GM23338 (cell line): Measurements from ENCODE around the gene GUCY1B1.

Experiments used
- EZH2 ChIP-seq: fragments of 200-600 bp; sonication (generic); IDR thresholded peaks from one replicate; pipeline ENCODE4 v1.8.0; 2017; ENCODE audit warnings: antibody characterized with exemption, mild to moderate bottlenecking, low read depth; ENCODE audit not compliant: unreplicated experiment
- JUNB ChIP-seq: IDR thresholded peaks from one replicate; pipeline ENCODE4 v1.6.1; 2016; ENCODE audit warnings: antibody characterized with exemption; ENCODE audit not compliant: unreplicated experiment
- TF ChIP-seq, protein P1 (sequence below), 2 experiments: fragments of 200-600 bp in 1 of 2; sonication (generic) in 1 of 2; conservative IDR thresholded peaks; 2 replicates each; pipeline versions ENCODE4 v1.5.1 to v1.6.1; 2016 to 2017; ENCODE audit warnings: antibody characterized with exemption in 2 of 2, low read depth in 2 of 2, mild to moderate bottlenecking in 2 of 2, moderate library complexity in 1 of 2
- TF ChIP-seq, protein P2 (sequence below): IDR thresholded peaks from one replicate; pipeline ENCODE4 v1.6.1; 2018; ENCODE audit warnings: antibody characterized with exemption; ENCODE audit not compliant: unreplicated experiment

GRCh38 chr4:155842080-155842479 is 83.3 kb downstream of the GUCY1B1 start:
- TF ChIP-seq EZH2 (no peak), JUNB (no peak)
- TF ChIP-seq, protein P1, sequence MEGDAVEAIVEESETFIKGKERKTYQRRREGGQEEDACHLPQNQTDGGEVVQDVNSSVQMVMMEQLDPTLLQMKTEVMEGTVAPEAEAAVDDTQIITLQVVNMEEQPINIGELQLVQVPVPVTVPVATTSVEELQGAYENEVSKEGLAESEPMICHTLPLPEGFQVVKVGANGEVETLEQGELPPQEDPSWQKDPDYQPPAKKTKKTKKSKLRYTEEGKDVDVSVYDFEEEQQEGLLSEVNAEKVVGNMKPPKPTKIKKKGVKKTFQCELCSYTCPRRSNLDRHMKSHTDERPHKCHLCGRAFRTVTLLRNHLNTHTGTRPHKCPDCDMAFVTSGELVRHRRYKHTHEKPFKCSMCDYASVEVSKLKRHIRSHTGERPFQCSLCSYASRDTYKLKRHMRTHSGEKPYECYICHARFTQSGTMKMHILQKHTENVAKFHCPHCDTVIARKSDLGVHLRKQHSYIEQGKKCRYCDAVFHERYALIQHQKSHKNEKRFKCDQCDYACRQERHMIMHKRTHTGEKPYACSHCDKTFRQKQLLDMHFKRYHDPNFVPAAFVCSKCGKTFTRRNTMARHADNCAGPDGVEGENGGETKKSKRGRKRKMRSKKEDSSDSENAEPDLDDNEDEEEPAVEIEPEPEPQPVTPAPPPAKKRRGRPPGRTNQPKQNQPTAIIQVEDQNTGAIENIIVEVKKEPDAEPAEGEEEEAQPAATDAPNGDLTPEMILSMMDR (conservative IDR thresholded peaks at IDR 0.05; ENCODE audit: low read depth in 2 of 2) = no peak
- TF ChIP-seq, protein P2, sequence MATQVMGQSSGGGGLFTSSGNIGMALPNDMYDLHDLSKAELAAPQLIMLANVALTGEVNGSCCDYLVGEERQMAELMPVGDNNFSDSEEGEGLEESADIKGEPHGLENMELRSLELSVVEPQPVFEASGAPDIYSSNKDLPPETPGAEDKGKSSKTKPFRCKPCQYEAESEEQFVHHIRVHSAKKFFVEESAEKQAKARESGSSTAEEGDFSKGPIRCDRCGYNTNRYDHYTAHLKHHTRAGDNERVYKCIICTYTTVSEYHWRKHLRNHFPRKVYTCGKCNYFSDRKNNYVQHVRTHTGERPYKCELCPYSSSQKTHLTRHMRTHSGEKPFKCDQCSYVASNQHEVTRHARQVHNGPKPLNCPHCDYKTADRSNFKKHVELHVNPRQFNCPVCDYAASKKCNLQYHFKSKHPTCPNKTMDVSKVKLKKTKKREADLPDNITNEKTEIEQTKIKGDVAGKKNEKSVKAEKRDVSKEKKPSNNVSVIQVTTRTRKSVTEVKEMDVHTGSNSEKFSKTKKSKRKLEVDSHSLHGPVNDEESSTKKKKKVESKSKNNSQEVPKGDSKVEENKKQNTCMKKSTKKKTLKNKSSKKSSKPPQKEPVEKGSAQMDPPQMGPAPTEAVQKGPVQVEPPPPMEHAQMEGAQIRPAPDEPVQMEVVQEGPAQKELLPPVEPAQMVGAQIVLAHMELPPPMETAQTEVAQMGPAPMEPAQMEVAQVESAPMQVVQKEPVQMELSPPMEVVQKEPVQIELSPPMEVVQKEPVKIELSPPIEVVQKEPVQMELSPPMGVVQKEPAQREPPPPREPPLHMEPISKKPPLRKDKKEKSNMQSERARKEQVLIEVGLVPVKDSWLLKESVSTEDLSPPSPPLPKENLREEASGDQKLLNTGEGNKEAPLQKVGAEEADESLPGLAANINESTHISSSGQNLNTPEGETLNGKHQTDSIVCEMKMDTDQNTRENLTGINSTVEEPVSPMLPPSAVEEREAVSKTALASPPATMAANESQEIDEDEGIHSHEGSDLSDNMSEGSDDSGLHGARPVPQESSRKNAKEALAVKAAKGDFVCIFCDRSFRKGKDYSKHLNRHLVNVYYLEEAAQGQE = no peak
